ENCODE results near the gene TENT4A.

- TF ChIP-seq CTCF (IDR thresholded peaks at IDR 0.05) = no peak
- TF ChIP-seq EP300 (IDR thresholded peaks at IDR 0.05; ENCODE audit: low read depth) = no peak
These were observed 34.8 kb upstream of the TENT4A start for GRCh38 chr5:6678385-6678784.
